NCI-H1417 (cell line): ENCODE data around the gene PLIN4.
A peak's percentile ranks its signal among the peaks of the same experiment; 100 is the strongest.
"Not testable (repeated sequence)": the region's sequence is repeated elsewhere in the genome, so short reads cannot be mapped to it uniquely, and the experiment has no call there.

Experiments
- DNase-seq, 3 experiments: peaks; one replicate each; lab custom pipeline; 2025; lab: John Stamatoyannopoulos, UW

PLIN4 gene

DNA sequence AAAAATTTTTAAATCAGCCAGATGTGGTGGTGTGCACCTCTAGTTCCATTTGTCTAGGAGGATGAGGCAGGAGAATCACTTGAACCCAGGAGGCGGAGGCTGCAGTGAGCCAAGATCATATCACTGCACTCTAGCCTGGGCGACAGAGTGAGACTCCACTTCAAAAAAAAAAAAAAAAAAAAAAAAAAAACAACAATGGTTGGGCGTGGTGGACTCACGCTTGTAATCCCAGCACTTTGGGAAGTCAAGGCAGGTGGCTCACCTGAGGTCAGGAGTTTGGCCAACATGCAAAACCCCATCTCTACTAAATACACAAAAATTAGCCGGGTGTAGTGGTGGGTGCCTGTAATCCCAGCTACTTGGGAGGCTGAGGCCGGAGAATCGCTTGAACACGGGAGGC is 9.1 kb upstream of the PLIN4 start:
- DNase-seq = not testable (repeated sequence)

DNA sequence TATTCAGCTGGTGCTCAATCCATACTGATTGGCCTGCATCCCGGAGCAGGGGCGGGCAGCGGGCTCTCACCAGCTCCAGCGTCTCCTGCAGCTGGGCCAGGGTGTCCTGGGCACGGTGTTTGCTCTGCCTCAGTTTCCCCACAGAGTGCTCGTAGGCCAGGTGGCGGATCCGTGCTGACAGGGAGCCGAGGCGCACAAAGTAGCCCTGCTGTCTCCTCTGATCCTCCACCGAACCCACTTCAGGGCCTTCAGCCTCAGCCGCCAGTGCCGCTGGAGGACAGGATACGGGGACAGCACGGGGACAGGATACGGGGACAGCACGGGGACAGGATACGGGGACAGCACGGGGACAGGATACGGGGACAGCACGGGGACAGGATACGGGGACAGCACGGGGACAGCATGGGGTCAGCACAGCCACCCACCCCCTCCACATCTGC is 7.3 kb upstream of the PLIN4 start:
- DNase-seq = no peak

DNA sequence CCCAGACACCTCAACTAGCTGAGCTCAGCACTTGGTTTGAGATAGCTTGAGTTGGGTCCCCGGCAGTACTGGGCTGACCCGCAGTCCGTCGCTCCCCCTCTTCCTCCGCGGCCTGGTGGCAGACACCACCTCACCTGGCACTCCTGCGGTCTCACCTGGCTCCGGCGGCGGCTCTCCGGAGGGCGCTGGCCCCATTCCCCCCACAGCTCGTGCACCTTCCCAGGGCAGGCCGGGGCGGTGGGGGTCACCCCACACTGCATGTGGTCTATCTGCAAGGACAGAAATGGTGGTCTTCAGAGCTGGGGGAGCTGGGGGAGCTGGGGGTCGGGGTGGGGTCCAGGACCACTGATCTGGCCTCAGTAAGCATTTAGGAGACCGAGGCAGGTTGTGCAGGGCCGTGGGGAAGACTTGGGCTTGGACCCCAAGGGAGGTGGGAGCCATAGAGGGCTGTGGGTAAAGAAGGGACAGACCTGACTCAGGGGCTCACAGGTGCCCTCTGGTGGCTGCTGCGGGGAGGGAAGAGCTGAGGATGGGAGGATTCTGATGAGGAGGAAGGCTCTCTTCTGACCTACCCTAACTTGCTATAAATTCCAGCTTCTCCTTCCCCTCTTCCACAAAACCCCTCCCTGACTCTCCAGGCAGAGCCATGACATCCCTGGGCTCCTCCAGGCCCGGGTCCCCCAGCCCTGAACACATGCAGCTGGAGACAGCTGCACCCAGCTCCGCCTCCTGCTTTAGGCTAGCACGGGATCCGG is 6.7 kb upstream of the PLIN4 start:
- peak in 2 of 3 experiments; percentile 22 to 48 for DNase-seq

GRCh38 chr19:4523306-4524110 is 5.2 kb upstream of the PLIN4 start:
- peak in 2 of 3 experiments; percentile 7 to 38 for DNase-seq

DNA sequence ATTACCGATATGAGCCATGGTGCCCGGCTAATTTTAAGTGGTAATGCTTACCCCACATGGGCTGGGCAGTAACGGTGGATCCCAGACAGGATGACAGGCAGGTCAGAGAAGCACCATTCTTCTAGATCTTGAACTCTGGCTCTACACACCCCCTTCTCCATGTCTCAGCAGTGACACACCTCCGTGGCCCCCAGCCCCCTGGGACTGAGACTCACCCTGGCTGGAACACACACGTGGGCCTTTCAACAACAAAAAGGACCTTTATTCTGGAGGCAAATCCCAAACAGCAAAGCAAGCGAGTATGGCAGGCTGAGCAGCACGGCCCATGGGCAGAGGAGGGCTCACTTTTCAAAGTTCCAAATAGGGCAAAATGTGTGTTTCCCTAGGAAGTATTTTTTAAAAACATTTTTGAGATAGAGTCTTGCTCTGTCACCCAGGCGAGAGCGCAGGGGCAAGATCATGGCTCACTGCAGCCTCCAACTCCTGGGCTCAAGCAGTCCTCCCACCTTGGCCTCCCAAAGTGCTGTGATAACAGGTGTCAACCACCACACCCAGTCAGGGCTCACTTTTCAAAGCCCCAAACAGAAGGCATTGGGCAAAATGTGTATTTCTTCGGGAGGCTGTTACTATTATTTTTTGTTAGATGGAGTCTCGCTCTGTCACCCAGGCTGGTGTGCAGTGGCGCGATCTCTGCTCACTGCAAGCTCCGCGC is 4.2 kb upstream of the PLIN4 start:
- no peak for DNase-seq

DNA sequence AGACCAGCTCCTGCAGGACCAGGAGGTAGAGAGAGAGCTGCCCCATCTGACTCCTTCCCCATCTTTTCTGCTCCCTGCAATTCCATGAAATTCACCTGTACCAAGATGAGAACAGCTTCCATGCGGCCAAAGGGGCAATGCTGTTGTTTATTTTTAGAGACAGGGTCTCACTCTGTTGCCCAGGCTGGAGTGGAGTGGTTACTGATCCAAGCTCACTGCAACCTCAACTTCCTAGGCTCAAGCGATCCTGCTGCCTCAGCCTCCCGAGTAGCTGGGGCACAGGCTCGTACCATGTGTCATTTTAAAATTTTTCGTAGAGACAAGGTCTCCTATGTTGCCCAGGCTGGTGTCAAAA is 3.6 kb upstream of the PLIN4 start:
- DNase-seq = no peak

DNA sequence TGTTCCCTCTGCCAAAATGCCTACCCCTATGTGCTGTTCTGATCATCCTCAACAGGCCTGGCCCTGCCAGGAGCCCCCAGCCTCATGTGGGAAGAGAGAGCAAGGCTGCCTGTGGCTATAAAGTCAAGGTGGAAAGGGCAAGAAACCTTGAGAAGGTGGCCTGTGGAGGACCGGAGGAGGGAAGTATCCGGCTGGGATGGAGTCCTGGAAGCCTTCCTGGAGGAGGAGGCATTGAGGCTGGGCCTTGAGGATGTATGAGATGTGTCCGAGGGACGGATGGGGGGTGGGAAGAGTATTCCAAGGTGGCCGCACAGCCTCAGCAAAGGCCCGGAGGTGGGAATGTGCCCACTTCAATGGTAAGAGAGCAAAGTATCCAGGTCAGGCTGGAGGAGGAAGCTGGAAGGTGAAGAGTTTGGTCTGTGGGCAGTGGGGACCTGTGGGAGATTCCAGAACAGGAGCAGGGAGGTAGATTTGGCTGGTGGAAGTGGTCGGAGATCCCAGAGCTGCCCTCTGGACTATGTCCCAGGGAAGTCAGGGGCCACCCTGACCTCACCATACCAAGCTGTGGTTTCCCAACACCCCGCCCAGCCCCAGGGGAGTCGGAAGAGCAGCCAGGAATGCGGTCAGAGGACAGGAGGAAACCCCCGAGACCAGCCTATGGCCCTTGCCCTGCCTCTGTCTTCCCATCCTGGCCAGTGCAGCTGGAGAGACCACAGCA is 3.0 kb upstream of the PLIN4 start:
- no peak for DNase-seq

GRCh38 chr19:4519521-4520277 is 1.4 kb upstream of the PLIN4 start:
- DNase-seq = no peak

- no peak for DNase-seq
Observed at GRCh38 chr19:4519172-4519496, 848 bp upstream of the PLIN4 start.

DNA sequence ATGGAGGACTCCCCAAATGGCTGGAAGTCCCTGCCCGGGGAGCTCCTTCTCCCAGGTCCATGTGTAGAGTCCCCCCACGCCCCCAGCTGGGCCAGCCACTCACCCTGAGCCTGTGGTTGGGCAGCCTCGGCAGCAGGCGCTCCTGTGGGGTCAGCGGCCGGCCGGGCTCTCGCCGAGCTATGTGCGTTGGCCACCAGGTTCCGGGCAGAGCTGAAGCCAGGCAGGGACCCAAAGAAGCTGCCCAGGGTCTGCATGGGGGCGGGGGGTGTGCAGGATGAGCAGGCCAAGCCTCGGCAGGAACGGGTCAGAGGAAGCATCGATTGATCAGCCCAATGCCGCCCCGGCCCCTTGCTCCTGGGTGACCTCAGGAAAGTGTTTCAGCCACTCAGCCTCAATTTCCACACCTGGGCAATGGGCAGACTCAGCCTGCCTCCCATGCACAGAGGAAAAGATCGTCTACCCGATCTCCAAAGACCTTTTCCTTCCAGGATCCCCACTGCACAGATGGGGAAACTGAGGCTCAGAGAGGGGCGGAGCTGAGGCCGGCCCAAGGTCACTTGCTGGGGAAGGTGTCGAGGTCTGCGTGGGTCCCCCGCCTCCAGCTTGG is 732 bp downstream of the PLIN4 start:
- DNase-seq = no peak

- DNase-seq = no peak
Observed at GRCh38 chr19:4516939-4517300, 1.4 kb downstream of the PLIN4 start.

DNA sequence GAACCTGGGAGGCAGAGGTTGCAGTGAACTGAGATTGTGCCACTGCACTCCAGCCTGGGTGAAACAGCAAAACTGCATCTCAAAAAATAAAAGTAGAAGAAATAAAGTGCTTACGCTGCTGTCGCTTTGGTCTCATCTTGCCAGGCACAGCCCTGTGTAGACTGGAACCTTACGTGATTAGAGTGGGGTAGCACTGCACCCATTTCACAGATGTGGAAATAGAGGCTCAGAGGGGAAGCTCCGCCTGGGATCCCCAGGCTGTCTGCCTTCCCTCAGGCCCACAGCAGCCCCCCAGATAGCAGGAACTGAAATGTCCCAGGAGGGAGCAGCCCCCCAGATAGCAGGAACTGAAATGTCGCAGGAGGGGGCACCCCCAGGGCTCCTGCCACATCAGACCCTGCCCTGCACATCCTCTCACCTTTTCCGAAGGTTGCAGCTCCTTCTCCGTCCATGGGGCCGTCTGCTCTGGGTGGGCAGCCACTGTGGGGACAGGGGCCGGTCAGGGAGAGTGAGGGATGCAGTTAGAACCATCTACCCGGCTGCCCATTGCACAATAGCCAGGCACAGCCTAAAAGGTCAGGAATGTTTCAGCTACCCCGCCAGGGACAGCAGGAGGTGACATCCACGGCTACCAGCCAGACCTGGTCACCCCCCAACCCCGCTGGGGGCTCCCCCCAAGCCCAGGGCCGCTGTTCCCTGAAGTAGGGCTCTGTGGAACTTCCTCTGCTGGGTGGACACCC is 1.9 kb downstream of the PLIN4 start:
- DNase-seq = no peak

DNA sequence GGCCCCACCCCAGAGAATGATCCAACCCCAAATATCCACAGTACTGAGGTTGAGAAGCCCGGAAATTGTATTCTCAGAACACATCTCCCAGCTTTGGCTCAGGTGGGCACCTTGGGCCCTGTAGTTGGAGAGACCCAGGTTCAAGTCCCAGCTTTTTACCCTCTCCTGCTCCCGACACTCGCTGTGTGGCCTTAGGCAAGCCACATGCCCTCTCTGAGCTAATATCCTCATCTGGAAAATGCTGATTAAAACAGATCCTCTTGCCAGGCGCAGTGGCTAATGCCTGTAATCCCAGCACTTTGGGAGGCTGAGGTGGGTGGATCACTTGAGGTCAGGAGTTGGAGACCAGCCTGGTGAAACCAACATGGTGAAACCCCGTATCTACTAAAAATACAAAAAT is 2.6 kb downstream of the PLIN4 start:
- no peak for DNase-seq

DNA sequence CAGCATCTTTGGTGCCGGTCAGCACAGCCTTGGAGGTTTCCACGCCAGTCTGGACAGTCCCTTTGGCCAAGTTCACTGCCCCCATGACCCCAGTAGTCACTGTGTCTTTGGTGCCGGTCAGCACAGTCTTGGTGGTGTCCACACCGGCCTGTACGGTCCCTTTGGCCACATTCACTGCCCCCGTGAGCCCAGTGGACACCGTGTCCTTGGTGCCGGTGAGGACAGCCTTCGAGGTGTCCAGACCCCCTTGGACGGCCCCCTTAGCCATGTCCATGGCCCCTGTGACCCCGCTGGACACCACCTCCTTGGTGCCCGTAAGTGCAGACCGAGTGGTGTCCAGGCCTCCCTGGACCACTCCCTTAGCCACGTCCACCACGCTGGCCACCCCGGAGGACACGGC is 5.0 kb downstream of the PLIN4 start:
- DNase-seq = no peak

- DNase-seq = no peak
Observed at GRCh38 chr19:4512070-4512469, 6.2 kb downstream of the PLIN4 start.

DNA sequence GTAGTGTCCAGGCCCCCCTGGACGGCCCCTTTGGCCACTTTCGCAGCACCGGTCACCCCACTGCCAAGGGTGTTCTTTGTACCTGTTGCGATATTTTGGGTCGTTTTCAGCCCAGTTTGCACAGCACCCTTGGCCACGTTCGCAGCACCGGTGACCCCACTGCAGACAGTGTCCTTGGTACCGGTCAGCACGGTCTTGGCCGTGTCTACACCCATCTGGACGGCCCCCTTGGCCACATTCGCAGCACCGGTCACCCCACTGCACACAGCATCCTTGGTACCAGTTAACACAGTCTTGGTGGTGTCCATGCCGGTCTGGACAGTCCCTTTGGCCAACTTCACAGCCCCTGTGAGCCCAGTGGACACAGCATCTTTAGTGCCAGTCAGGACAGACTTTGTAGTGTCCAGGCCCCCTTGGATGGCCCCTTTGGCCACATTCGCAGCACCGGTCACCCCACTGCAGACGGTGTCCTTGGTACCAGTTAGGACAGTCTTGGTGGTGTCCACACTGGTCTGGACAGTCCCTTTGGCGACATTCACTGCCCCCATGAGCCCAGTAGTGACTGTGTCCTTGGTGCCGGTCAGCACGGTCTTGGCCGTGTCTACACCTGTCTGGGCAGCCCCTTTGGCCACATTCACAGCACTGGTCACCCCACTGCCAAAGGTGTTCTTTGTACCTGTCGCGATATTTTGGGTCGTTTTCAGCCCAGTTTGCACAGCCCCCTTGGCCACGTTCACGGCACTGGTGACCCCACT is 6.8 kb downstream of the PLIN4 start:
- DNase-seq = no peak

DNA sequence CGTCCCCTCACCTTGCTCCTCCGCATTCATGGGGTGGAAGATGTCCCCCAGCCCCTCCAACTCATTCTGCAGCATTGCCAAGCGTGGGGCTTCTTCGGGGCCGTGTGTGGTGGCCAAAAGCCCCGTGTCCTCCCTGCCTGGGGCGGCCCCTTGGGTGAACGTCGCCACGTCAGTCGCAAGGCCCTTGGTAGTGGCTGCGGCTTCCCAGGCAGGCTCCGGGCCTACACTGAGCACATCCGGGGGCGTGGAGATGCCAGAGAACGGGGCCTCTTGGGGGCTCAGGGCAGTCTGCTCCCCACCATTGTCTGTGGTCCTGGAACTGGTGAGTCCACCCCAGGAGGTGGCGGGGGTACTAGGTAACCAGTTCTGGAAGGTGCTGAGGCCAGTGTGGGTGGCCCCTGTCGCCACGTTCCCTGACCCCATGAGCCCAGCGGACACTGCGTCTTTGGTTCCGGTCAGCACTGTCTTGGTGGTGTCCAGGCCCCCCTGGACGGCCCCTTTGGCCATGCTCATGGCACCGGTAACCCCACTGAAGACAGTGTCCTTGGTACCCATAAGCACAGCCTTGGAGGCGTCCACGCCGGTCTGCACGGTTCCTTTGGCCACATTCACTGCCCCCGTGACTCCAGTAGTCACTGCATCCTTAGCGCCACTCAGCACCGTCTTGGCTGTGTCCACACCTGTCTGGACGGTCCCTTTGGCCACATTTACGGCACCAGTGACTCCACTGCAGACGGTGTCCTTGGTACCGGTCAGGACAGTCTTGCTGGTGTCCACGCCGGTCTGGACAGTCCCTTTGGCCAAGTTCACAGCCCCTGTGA is 7.6 kb downstream of the PLIN4 start:
- no peak for DNase-seq

- DNase-seq = no peak
Observed at GRCh38 chr19:4508698-4509097, 9.6 kb downstream of the PLIN4 start.

DNA sequence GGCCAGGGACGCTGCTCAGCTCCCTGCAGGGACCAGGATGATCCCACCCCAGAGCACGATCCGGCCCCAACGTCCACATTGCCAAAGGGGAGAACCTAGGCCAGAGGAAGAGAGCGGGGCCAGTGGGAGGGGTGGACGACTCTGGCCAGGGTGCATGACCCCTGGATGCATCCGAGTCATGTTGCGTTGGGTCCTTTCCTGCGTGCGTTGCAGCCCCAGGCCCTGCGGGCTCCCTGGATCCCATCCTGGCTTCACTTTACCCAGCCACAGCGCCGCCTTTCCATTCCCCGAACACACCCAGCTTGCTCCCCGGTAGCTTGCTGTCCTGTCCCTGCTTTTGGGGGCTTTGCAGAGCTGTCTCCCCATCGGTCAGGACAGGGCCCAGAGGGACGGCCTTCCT is 10.5 kb downstream of the PLIN4 start:
- no peak for DNase-seq
